IMR-90 (cell line): Measurements from ENCODE around the gene SEH1L. TPM values are rescaled to one million over a fixed set of nuclear protein-coding genes. Genes with fewer than 3 reads are reported as not detected.
"Not testable (repeated sequence)": the region's sequence is repeated elsewhere in the genome, so short reads cannot be mapped to it uniquely, and the experiment has no call there.

ENCODE experiments used
- ATAC-seq: fragments of 200-7000 bp; cut with Tn5 transposase; 2 replicates; pipeline ENCODE4 v1.9.1; 2020; ENCODE audit warnings: low read depth, mild to moderate bottlenecking, moderate library complexity
- BruUV-seq: library from RNA; stranded (reverse); fragments of 400-500 nt; replicated peaks from 2 replicates; lab custom pipeline; 2021; lab: Mats Ljungman, UMichigan
- CTCF ChIA-PET: fragments of 300-600 bp; formaldehyde crosslinking; extraction: SDS; loops from one replicate; lab custom pipeline; 2021; ENCODE audit warnings: antibody characterized with exemption; lab: Yijun Ruan, JAX
- POLR2A ChIA-PET: fragments of 300-600 bp; sonication (Branson Sonifier 250); formaldehyde crosslinking; loops from one replicate; lab custom pipeline; 2022; ENCODE audit warnings: antibody characterized with exemption; ENCODE audit not compliant: unreplicated experiment; lab: Charles Lee
- DNase-seq: peaks from one replicate; pipeline ENCODE4 v3.0.0; 2013
- H2AFZ ChIP-seq: replicated peaks from 2 replicates; pipeline ENCODE3; 2013; ENCODE audit warnings: low read length, mild to moderate bottlenecking; ENCODE audit not compliant: poor library complexity
- H2AK5ac ChIP-seq: 2 replicates; pipeline ENCODE4 v1.6.1; 2013; ENCODE audit warnings: low read depth, low read length, inconsistent platforms
- H2AK9ac ChIP-seq: replicated peaks from 2 replicates; pipeline ENCODE3; 2013; ENCODE audit warnings: mild to moderate bottlenecking, low read depth, low read length, moderate library complexity; ENCODE audit not compliant: poor library complexity
- H2BK120ac ChIP-seq: 2 replicates; pipeline ENCODE4 v1.6.1; 2013; ENCODE audit warnings: low read depth, low read length, inconsistent platforms
- H2BK15ac ChIP-seq: 3 replicates; pipeline ENCODE4 v1.6.1; 2013; ENCODE audit warnings: low read depth, low read length, inconsistent platforms
- H2BK20ac ChIP-seq: 2 replicates; pipeline ENCODE4 v1.6.1; 2013; ENCODE audit warnings: low read depth, mild to moderate bottlenecking, inconsistent platforms, low read length, moderate library complexity
- H2BK5ac ChIP-seq: 2 replicates; pipeline ENCODE4 v1.6.1; 2013; ENCODE audit warnings: mild to moderate bottlenecking, low read depth, low read length, inconsistent platforms; ENCODE audit not compliant: poor library complexity, severe bottlenecking
- H3K14ac ChIP-seq: replicated peaks from 2 replicates; pipeline ENCODE4 v1.6.1; 2013; ENCODE audit warnings: low read depth, low read length, inconsistent platforms
- H3K18ac ChIP-seq: 2 replicates; pipeline ENCODE4 v1.6.1; 2013; ENCODE audit warnings: low read depth, low read length, control low read depth
- H3K23ac ChIP-seq: 2 replicates; pipeline ENCODE4 v1.6.1; 2013; ENCODE audit warnings: low read depth, low read length, inconsistent platforms
- H3K27ac ChIP-seq: 2 replicates; pipeline ENCODE4 v1.5.1; 2013; ENCODE audit warnings: mild to moderate bottlenecking, control low read depth, low read length; ENCODE audit not compliant: insufficient read depth
- H3K27me3 ChIP-seq: 2 replicates; pipeline ENCODE4 v1.6.1; 2013; ENCODE audit warnings: low read length; ENCODE audit not compliant: control insufficient read depth, insufficient read depth
- H3K36me3 ChIP-seq: 2 replicates; pipeline ENCODE4 v1.6.1; 2013; ENCODE audit warnings: low read length, mixed read lengths; ENCODE audit not compliant: control insufficient read depth, insufficient read depth
- H3K4ac ChIP-seq: 2 replicates; pipeline ENCODE4 v1.6.1; 2013; ENCODE audit warnings: low read depth, low read length, inconsistent platforms
- H3K4me1 ChIP-seq: 2 replicates; pipeline ENCODE4 v1.6.1; 2013; ENCODE audit warnings: low read length, mixed read lengths; ENCODE audit not compliant: control insufficient read depth, insufficient read depth
- H3K4me2 ChIP-seq: 2 replicates; pipeline ENCODE4 v1.6.1; 2013; ENCODE audit warnings: low read depth, mild to moderate bottlenecking, control low read depth, low read length, moderate library complexity
- H3K4me3 ChIP-seq: 2 replicates; pipeline ENCODE4 v1.5.1; 2013; ENCODE audit warnings: low read depth, mild to moderate bottlenecking, control low read depth, low read length, moderate library complexity; ENCODE audit not compliant: insufficient read depth
- H3K56ac ChIP-seq: 2 replicates; pipeline ENCODE4 v1.6.1; 2013; ENCODE audit warnings: low read length, inconsistent platforms; ENCODE audit not compliant: insufficient read depth; ENCODE audit errors: extremely low read depth
- H3K79me1 ChIP-seq, 2 experiments: 2 replicates each; pipeline ENCODE4 v1.6.1; 2013; ENCODE audit warnings: low read length in 2 of 2, inconsistent platforms in 1 of 2, low read depth in 1 of 2
- H3K9ac ChIP-seq: 2 replicates; pipeline ENCODE4 v1.6.1; 2013; ENCODE audit warnings: low read depth, low read length, control low read depth
- H3K9me1 ChIP-seq: 2 replicates; pipeline ENCODE4 v1.6.1; 2013; ENCODE audit warnings: low read length, inconsistent platforms; ENCODE audit not compliant: insufficient read depth
- H3K9me3 ChIP-seq: 2 replicates; pipeline ENCODE4 v1.6.1; 2013; ENCODE audit warnings: low read length; ENCODE audit not compliant: control insufficient read depth, insufficient read depth
- H4K20me1 ChIP-seq: 2 replicates; pipeline ENCODE4 v1.6.1; 2013; ENCODE audit warnings: low read length, inconsistent platforms; ENCODE audit not compliant: insufficient read depth
- H4K5ac ChIP-seq: 2 replicates; pipeline ENCODE4 v1.6.1; 2013; ENCODE audit warnings: mild to moderate bottlenecking, low read depth, low read length, control low read depth
- H4K8ac ChIP-seq, 2 experiments: 2 replicates each; pipeline ENCODE4 v1.6.1; 2013; ENCODE audit warnings: low read depth in 2 of 2, low read length in 2 of 2, control low read depth in 1 of 2, inconsistent platforms in 1 of 2
- H4K91ac ChIP-seq: 2 replicates; pipeline ENCODE4 v1.6.1; 2013; ENCODE audit warnings: low read depth, low read length, inconsistent platforms; ENCODE audit not compliant: insufficient read depth
- WGBS, 2 experiments: methylation state at CpG; one replicate each; pipeline versions ENCODE4 v1.1.5 to v1.1.7; 2013; ENCODE audit warnings: missing lambda C conversion rate in 2 of 2; ENCODE audit not compliant: insufficient read length in 1 of 2; ENCODE audit errors: extremely low coverage in 2 of 2; 5-methylcytosine and 5-hydroxymethylcytosine counted together
- dilution Hi-C: fragments of 300-500 bp; cut with HindIII; formaldehyde crosslinking; loops from one replicate; pipeline ENCODE4 v1.14.3; 2018; ENCODE audit warnings: low sequenced_read_pairs; ENCODE audit not compliant: unreplicated experiment
- in situ Hi-C: fragments of 300-500 bp; cut with MboI; formaldehyde crosslinking; loops from 3 replicates; pipeline ENCODE4 v1.14.3; 2019; ENCODE audit warnings: low sequenced_read_pairs, inconsistent platforms, mixed read lengths
- intact Hi-C: fragments of 100-400 bp; cut with micrococcal nuclease; formaldehyde crosslinking; loops from 2 replicates; pipeline ENCODE4 v1.10.0; 2022
- polyA plus RNA-seq, 3 experiments: library from polyadenylated mRNA; depleted of rRNA; stranded (reverse); fragments of >200 nt; gene quantifications; 2 replicates each; pipeline ENCODE4 v1.2.3, GENCODE V29; 2012; ENCODE audit warnings: low replicate concordance in 1 of 3
- total RNA-seq: library from RNA; depleted of rRNA; stranded (reverse); fragments of >200 nt; gene quantifications from 2 replicates; pipeline ENCODE4 v1.2.3, GENCODE V29; 2012

Gene SEH1L
- total and polyA plus RNA-seq, 2 of the 4 experiments (the other 2 are of a cell fraction) = 27.6 to 45.5 TPM

GRCh38 chr18:12901208-12901607, 46.6 kb upstream of the SEH1L start:
- H2AK5ac ChIP-seq, POLR2A ChIA-PET, H2BK5ac ChIP-seq, H2BK20ac ChIP-seq, H3K56ac ChIP-seq, H4K20me1 ChIP-seq, H4K8ac ChIP-seq, H2AK9ac ChIP-seq, H3K18ac ChIP-seq, CTCF ChIA-PET, H3K4ac ChIP-seq, H3K27ac ChIP-seq, H3K4me1 ChIP-seq, H3K36me3 ChIP-seq, H3K9ac ChIP-seq, H2BK120ac ChIP-seq, H3K4me3 ChIP-seq, H3K4me2 ChIP-seq, intact Hi-C loops, H4K5ac ChIP-seq, H3K9me3 ChIP-seq, ATAC-seq, H4K91ac ChIP-seq, H2AFZ ChIP-seq, H3K79me1 ChIP-seq, H3K9me1 ChIP-seq, H3K23ac ChIP-seq, DNase-seq, in situ Hi-C loops, dilution Hi-C loops, H3K14ac ChIP-seq, H2BK15ac ChIP-seq, BruUV-seq: not testable (repeated sequence)
- 93% methylated on average over 7 of the region's 12 CpGs; no CpG with 5 or more reads in 1 of the 2 experiments for WGBS, 2 experiments
- peaks cover 14% of the 10 kb centered on the region for H3K27me3 ChIP-seq
